Midbrain (tissue), 1 donor: ENCODE measurements around the gene SPATA21.
"Not testable (repeated sequence)": the region's sequence is repeated elsewhere in the genome, so short reads cannot be mapped to it uniquely, and the experiment has no call there.

Experiments
- DNase-seq: peaks from one replicate; lab custom pipeline; 2025; lab: John Stamatoyannopoulos, UW

SPATA21 gene

DNA sequence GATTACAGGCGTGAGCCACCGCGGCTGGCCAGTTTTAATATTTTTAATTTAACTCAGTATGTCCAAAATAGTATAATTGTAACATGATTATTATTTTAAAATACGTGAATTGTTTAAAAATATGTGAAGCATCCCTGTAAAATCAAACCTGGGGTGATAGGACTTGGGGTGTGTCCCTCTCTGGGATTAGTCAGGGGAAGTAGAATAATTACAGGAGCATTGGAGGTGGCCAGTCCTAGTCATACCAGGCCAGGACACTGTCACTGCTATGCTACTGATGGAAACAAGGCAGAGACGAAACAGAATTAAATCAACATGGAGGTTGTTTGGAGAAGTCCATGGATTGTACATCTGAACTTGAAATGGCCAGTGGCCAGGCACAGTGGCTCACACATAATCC, 53.3 kb downstream of the SPATA21 start:
- no peak for DNase-seq

GRCh38 chr1:16380868-16381267, 56.4 kb downstream of the SPATA21 start:
- DNase-seq, result no peak

DNA sequence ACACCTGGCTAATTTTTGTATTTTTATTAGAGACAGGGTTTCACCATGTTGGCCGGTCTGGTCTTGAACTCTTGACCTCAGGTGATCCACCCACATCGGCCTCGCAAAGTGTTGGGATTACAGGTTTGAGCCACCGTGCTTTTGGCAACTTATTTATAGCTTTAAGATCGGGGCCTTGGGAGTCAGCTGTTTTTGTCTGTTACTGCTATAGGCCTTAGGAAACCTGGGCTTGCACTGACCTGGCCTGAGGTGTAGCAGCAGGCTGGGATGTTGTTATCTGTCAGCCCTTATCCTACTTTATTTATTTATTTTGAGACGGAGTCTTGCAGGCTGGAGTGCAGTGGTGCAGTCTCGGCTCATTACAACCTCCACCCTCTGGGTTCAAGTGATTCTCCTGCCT, 58.8 kb downstream of the SPATA21 start:
- no peak for DNase-seq

DNA sequence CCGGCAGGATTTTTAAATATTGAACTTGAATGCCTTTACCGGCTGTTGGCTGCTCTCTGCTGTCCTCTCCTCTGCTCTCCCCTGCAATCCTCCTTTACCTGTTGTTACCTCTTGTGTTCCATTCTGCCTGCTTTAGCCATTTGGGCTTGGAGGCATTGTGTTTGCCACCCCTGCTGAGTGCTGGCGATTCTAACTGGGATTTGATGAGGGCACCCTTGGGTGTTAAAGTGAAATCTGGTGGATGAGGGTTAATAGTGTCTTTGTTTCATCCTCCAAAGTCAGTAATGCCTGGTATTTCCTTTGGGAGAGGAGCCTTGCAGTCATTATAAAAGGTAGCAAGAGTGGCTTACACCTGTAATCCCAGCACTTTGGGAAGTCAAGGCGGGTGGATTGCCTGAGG, 60.3 kb downstream of the SPATA21 start:
- DNase-seq, result no peak

DNA sequence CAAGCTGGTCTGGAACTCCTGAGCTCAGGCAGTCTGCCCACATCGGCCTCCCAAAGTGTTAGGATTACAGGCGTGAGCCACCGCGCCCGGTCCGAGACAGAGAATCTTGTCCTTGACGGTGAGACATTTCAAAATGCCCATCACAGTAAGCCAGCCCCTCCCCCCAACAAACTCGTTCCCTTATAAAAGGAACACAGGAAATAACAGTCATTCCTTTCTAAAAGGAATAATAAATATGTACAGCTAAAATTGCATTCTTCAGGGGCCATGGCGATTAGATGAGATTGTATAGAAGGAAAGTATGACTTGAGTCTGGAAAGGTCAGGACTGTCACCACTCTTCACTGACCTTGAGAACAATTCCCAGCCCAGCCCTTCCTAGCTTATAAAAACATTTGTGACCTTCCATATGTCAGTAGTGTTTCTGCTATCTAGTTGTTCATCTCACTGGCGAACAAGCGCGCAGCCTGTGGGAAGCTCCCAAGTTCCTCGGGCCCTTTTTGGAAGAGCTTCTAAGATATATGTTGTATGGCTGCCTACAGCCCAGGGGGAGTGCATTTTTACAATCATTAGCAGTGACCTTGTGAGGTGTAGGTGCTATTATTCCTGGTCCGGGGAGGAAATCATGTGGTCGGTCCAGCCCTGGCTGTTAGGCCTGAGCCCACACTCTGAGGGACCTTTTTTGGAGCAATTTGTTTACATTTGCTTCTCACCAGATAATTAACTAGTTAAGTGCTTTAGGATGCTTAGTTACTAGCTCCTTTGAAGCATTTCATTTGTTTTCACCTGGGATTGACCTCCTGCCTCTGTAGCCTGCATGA, 61.5 kb downstream of the SPATA21 start:
- DNase-seq, result no peak

DNA sequence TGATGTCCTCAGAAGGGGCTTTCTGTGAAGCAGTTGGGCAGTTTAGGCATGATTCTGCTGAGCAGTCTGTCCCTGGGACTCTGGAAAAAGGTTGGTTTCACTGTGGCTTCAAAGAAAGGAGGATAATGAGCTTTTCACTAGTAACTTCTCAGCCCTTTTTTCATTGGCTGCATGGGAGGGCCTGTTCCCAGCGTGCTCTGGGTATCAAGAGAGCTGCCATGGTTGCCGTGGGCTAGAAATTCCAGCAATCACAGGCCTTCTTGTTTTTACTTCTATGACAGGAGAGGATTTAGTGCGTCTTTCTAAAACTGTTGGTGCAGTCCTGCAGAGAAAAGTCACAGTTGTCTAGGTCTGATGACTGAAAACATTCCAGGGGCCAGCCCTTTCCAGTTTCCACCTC, 63.0 kb downstream of the SPATA21 start:
- peak; percentile 45 for DNase-seq

DNA sequence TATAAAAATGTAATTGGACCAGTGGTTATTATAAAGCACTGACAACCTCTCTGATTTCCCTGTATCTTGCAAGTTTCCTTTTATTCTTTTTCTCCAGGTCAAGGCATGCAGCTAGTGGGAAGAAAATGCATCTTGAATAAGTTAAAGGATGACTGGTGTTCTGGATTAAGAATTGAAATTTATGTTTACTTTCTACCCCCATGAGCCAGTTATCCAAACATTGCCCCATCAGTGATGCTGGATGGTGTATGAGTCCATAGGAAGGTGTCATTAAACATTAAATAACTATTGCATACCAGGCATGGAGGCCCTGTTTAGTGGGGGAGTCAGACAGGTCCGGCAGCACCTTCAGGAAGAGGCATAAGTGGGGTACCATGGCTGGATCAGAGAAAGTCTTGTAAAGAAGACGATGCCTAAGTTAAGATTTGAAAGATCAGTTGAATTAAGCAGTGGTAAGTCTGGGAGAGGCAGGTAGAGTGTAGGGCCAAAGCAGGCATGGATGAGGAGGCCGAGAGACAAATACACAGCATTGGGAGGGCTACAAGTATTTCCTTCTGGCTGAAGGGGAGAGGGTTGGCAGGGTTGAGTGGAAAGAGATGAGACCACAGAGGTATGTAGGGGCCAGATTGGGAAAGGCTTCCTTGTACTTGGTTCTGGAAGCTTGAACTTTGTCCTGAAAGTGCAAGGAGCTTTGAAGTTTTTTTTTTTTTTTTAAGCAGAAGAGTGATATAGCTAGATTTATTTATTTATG, 64.5 kb downstream of the SPATA21 start:
- DNase-seq, result no peak

DNA sequence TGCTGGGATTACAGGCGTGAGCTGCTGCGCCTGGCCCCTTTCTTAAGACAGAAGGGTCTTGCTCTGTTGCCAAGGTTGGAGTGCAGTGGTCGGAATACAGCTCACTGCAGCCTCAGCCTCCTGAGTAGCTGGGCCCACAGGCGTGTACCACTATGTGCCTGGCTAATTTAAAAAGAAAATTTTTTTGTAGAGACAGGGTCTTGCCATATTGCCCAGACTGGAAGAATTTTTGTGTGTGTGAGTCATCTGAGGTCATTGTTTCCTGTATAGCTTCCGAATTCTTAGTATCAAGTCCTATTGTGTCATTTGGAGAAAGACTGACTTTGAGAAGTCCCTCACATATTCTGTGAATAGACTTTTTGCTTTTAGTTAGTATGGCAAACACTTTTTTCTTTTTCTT, 65.5 kb downstream of the SPATA21 start:
- DNase-seq, result no peak

GRCh38 chr1:16369821-16370220, 67.4 kb downstream of the SPATA21 start:
- DNase-seq, result no peak

DNA sequence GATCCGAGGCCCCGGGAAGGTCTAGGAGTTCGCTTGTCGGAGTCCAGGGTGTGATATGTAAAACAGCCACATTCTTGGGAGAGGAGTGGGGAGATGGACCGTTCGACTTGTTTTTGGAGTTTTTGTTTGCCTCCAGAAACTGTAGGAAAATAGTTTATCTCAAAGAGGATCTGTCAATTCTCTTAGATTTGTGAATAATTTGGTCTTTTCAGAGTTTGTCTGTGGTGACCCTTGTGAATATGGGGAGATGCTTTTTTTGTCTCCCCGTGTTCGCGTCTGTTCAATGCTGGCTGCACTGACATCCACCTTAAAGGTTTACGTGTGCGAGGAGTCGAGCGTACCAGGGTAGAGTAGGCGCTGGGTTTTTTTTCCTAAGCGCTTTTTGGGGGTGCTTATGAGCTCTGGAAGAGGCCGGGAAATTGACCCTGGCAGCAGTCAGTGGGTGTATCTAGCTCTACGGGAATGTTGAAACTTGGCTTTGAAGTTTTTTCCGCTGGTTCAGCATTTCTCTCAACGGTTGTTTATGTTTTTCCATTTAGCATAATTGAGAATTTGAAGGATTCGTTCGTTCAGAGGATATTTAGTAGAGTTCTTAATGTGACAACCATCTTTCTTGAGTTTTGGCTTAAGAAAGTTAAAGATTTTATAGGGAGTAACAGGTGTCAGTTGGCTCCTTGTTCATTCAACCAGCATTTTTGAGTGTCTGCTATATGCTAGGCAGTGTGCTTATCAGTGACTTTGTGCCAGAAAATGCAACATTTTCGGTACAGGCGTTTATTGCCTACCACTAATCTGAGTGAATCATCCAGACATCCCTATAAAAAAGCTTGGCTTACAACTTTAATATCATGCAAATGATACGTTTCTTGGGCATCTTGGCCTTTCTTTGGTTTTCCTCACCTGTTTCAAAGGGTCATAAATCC, 69.0 kb downstream of the SPATA21 start:
- DNase-seq, result no peak

GRCh38 chr1:16367258-16367967, 69.8 kb downstream of the SPATA21 start:
- DNase-seq, result peak; percentile 90

DNA sequence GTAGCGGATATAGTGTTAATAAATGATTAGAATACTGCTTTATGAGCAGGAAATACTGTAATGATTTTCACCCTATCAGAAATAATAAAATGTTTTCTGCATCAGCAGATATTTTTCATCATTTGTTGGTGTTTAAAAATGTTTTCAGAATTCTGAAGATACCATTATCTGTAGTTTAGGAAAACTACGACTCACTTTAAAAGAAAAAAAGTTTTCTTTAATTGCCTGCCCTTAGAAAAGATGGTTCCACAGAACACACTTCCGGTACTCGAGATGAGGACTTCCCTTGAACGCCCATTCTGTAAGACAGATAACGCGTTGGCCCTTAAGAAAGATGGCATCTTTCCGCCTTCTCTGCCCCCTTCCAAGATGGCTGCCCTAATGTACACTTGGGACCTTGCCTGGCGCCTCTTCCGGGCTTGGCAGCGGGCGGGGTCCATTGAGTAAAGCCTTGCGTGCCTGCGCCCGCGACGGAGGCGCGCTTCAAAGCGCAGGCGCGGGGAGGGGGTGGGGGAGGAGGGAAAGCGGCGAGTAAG, 70.4 kb downstream of the SPATA21 start, which contains the start of gene SZRD1:
SZRD1 (plus strand) TSS at position 521 of the 536 bp plus-strand sequence. CDS start 16 bp downstream, outside the sequence.
- peak; percentile 99 for DNase-seq

GRCh38 chr1:16365146-16365498, 72.1 kb downstream of the SPATA21 start:
- DNase-seq, result not testable (repeated sequence)

DNA sequence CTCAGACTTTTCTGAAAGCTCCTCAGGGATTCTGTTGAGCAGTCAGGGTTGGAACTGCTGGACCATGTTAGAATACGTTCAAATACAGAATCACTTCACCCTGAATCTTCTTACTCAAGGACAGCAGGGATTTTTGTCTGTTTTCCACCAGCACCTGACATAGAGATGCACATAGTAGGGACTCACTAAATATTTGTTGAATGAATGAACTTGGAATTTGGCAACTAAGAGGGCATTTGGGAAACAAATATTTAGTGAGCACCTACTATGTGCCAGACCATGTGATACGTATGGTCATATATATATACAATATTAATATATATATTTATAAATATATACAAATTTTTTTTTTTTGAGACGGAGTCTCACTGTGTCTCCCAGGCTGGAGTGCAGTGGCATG, 80.4 kb downstream of the SPATA21 start:
- no peak for DNase-seq

- DNase-seq, result no peak
Observed at GRCh38 chr1:16354619-16355018, 82.6 kb downstream of the SPATA21 start.

DNA sequence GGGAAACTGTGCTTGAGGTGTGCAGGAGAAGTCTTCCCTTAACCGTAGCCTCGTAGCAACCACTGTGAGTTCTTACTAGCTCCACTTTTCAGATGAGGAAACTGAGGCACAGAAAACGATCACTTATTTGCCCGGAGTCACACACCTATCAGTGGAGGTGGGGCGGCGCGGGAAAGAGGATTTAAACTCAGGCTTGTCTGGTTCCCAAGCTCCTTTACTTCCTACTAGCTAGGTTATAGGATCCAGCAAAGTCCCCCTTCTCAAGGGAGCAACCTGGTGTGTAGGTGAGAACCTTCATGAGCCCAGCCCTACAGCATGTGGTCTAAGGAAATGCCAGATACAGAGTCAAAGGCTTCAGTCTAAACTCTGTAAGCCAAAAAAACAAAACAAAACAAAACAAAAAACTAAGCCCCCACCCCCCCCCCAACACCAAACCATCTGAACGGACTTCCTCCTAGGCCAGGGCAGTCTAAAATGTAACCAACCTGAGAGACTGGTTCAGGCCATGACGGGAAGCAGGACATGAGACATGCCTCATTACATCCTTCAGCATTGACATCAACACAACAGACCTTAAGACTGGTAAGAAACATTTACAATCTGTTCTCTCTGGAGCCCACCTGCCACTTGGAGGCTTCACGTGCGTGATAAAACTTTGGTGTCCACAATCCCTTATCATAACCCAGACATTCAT, 84.2 kb downstream of the SPATA21 start:
- DNase-seq, result no peak

GRCh38 chr1:16351994-16352841, 85.0 kb downstream of the SPATA21 start, which contains the start of gene FBXO42:
TSS of gene FBXO42 (minus strand) at chr1:16352480. CDS start at chr1:16315418, 37,062 bp downstream.
- peak; percentile 90 for DNase-seq

GRCh38 chr1:16351456-16351993, 85.7 kb downstream of the SPATA21 start:
- peak; percentile 16 for DNase-seq

- DNase-seq, result no peak
Observed at GRCh38 chr1:16349847-16350406, 87.3 kb downstream of the SPATA21 start.
